Stimulated activated CD4-positive, alpha-beta T cell treated with anti-CD3 and anti-CD28 coated beads, Interleukin-4, amount 100 ng/mL, for 24 hours (primary cell): Measurements from ENCODE around the gene CFAP210.

Experiments
- DNase-seq: peaks from one replicate; pipeline ENCODE4 v3.0.0-alpha.2; 2020

CFAP210 gene

DNA sequence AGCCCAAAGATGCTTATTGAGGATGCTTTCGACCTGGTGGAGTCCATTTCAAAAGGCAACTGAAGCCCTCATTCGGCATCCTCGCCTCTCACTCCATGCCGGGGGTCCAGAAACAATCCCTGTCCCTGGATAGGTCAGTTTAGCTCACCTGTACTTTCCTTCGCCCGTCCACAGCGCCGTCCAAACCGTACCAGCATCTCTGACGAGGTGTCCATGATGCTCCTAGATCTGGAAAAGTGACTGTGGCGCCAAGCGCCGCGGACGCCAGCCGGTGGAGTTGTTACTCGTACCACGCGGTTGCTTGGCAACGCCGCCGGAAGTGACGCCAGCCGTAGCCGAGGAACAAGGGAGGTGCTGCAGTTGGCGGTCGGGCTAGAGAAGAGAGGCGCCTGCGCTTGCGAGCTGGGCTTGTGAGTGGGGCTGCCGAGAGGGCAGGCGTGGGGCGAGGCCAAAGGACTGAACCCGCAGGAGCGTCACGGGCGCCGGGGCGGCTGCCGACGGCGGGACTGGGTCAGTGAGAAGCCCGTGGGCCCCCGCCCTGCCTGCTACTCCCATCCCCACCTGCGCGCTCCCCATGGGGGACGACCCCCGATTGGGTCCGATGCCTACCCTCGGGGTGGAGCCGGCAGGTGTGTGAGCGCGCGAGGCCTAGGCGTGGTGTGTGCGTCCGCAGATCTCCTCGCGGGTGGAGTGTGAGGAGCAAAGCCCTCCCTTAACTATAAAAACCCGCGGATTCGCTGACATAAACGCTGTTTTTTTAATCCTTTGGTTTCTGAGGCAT is at the start of gene CFAP210, which contains the start of gene PHOSPHO2:
TSS of gene CFAP210 (minus strand) at position 293 of the 781 bp plus-strand sequence. CDS start at position 215, 78 bp downstream.
TSS of gene PHOSPHO2 (plus strand) at position 357 of the 781 bp plus-strand sequence. CDS start 6,503 bp downstream, outside the sequence.
- peak; percentile 99 for DNase-seq

GRCh38 chr2:169743549-169743948 is 49.3 kb upstream of the CFAP210 start:
- DNase-seq: no peak

- DNase-seq: no peak
Observed at GRCh38 chr2:169739351-169739750, 45.1 kb upstream of the CFAP210 start.

- no peak for DNase-seq
Observed at GRCh38 chr2:169738566-169739229, 44.5 kb upstream of the CFAP210 start.

GRCh38 chr2:169736902-169737301 is 42.7 kb upstream of the CFAP210 start:
- DNase-seq: no peak

DNA sequence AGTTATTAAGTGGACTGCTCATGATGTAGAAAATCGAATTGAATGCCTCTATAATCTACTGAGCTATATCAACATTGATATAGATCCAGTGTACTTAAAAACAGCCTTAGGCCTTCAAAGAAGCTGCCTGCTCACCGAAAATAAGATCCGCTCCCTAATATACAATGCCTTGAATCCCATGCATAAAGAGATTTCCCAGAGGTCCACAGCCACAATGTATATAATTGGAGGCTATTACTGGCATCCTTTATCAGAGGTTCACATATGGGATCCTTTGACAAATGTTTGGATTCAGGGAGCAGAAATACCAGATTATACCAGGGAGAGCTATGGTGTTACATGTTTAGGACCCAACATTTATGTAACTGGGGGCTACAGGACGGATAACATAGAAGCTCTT is 41.4 kb upstream of the CFAP210 start:
- no peak for DNase-seq

GRCh38 chr2:169734169-169734847 is 40.1 kb upstream of the CFAP210 start:
- no peak for DNase-seq

- no peak for DNase-seq
Observed at GRCh38 chr2:169732583-169733358, 38.6 kb upstream of the CFAP210 start.

- DNase-seq: no peak
Observed at GRCh38 chr2:169732075-169732474, 37.9 kb upstream of the CFAP210 start.

- DNase-seq: no peak
Observed at GRCh38 chr2:169729274-169729605, 35.0 kb upstream of the CFAP210 start.

- DNase-seq: no peak
Observed at GRCh38 chr2:169727065-169727464, 32.9 kb upstream of the CFAP210 start.

DNA sequence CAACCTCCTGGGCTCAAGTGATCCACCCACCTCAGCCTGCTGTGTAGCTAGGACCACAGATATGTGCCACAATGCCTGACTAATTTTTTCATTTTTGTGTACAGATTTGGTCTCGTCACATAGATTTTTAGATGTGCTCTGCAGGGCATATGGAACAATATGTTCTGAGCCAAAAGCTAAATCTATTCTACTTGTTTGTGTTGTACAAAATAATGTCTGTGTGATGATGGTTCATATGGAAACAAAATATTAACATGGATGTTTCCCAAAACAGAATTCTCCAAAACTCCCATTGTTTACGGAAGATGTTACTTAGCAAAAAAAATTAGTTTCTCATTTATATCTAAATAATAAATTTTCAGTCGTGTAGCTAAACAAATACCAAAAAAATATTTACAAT is 26.8 kb upstream of the CFAP210 start:
- DNase-seq: no peak

DNA sequence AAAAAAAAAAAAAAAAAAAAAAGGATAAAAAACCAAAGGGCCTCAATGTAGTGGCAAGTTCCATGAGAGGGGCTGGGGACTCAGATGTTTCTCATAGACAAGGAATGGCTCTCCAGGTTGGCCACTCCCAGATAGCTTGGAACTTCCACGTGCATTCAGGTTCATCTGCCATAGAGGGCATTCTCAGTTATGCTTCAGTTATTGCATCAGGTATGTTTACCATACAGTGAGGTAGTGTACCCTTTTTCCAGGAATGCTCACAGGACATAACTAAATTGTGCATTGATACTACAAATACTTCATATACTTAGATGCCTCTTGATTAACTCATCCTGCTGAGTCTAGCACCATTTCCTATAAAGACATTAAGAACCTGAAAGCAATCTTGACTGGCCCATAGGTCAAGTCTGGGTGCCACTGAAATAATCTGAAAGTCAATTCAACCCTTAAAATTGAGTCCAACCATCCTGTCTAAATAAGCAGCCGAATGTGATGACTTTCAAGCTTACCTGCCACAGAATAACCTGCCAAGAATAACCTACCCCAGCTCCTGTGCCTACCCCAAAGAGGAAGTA is 24.8 kb upstream of the CFAP210 start:
- no peak for DNase-seq

GRCh38 chr2:169717691-169718063 is 23.5 kb upstream of the CFAP210 start:
- no peak for DNase-seq

GRCh38 chr2:169716938-169717690 is 22.9 kb upstream of the CFAP210 start:
- DNase-seq: no peak

GRCh38 chr2:169716238-169716886 is 22.2 kb upstream of the CFAP210 start:
- no peak for DNase-seq

GRCh38 chr2:169715379-169716237 is 21.4 kb upstream of the CFAP210 start:
- DNase-seq: no peak

DNA sequence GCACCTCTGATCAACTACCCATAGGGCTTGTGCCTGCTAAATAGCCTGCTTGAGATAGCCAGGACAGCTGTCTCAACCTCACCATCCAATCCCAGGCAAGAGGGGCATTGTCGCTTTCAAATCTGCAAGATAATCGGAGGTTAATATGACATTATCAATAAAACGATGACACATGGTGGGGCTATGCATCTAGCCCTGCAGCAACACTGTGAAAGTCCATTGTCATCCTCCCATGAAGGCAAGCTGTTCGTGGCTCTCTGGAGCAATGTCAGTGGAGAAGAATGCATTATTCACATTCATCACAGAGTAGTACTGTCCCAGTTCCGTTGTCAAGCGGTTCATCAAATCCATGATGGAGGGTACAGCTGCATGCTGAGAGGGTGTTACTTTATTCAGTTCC is 20.5 kb upstream of the CFAP210 start:
- DNase-seq: no peak

GRCh38 chr2:169713331-169713730 is 19.1 kb upstream of the CFAP210 start:
- DNase-seq: no peak

DNA sequence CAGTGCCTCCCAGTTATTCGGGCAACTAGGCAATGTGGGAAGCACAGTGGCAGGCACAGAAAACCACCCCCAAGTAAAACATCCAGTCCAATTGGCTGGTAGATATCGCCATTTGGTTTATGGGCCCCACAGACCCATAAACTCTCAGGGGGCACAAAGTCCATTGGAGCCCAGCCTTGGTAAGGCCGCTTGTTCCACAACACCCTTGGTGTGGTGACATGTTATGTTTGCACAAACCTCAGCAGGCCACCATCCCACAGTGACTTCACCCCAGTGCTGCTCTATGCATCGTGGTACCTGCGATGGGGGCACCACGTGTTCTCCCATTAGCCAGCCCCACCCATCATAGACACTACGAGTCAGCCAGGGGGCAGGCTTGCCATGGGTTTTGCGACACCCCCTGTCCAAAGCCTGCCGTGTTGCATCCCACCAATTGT is 18.6 kb upstream of the CFAP210 start:
- DNase-seq: no peak
